Uterus (tissue), 2 donors: ENCODE measurements around the gene NAA10.

ENCODE experiments used
- POLR2A ChIP-seq, 2 donors: fragments of 450-650 bp; IDR thresholded peaks; one replicate each; pipeline ENCODE4 v1.6.1; 2016; ENCODE audit warnings: antibody characterized with exemption in 2 of 2, mild to moderate bottlenecking in 1 of 2, moderate library complexity in 1 of 2
- TF ChIP-seq, protein P1 (sequence below), 4 experiments: fragments of 200-600 bp in 2 of 4; fragments of 450-650 bp in 2 of 4; sonication (generic) in 2 of 4; IDR thresholded peaks; one replicate each; pipeline ENCODE4 v1.5.1; 2016 to 2019; ENCODE audit warnings: antibody characterized with exemption in 4 of 4, mild to moderate bottlenecking in 2 of 4, moderate library complexity in 1 of 4

DNA sequence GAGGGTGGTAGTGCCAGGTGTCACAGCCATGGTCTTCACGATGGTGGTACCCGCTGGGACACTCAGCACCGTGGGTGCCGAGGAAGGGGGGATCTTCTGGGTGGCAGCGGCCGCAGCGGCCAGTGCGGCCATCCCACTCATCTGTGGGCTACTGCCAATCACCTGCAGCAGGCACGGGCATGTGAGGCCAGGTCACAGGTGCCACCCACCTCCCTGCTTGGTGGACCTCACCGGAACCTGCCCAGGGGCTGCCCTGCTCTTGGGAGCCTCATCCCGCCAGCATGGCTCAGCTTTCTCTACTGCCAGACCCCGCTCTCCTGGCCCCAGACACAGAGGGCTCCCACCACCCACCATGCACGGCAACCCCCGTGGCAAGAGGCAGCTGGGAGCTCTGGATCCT lies 23.8 kb upstream of the NAA10 start:
- TF ChIP-seq, protein P1, sequence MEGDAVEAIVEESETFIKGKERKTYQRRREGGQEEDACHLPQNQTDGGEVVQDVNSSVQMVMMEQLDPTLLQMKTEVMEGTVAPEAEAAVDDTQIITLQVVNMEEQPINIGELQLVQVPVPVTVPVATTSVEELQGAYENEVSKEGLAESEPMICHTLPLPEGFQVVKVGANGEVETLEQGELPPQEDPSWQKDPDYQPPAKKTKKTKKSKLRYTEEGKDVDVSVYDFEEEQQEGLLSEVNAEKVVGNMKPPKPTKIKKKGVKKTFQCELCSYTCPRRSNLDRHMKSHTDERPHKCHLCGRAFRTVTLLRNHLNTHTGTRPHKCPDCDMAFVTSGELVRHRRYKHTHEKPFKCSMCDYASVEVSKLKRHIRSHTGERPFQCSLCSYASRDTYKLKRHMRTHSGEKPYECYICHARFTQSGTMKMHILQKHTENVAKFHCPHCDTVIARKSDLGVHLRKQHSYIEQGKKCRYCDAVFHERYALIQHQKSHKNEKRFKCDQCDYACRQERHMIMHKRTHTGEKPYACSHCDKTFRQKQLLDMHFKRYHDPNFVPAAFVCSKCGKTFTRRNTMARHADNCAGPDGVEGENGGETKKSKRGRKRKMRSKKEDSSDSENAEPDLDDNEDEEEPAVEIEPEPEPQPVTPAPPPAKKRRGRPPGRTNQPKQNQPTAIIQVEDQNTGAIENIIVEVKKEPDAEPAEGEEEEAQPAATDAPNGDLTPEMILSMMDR (IDR thresholded peaks at IDR 0.05), result no peak
- no peak for TF ChIP-seq POLR2A (IDR thresholded peaks at IDR 0.05)
